Measurements from ENCODE around the gene IQGAP2.
"Not testable (repeated sequence)": the region's sequence is repeated elsewhere in the genome, so short reads cannot be mapped to it uniquely, and the experiment has no call there.

IQGAP2 gene

GRCh38 chr5:76402886-76403765 lies at the start of gene IQGAP2:
Gene IQGAP2 (plus strand): TSS chr5:76403285. CDS start chr5:76403546, 261 bp downstream.
- peak; percentile 73 for DNase-seq (ENCODE audit: low read depth)

- no peak for DNase-seq (ENCODE audit: low read depth)
These were observed 46.2 kb upstream of the IQGAP2 start for GRCh38 chr5:76356887-76357286.

- DNase-seq (ENCODE audit: low read depth), result no peak
These were observed 39.5 kb upstream of the IQGAP2 start for GRCh38 chr5:76363352-76364225.

- no peak for DNase-seq (ENCODE audit: low read depth)
These were observed 38.9 kb upstream of the IQGAP2 start for GRCh38 chr5:76364226-76364589.

GRCh38 chr5:76365561-76365960 lies 37.5 kb upstream of the IQGAP2 start:
- DNase-seq (ENCODE audit: low read depth), result no peak

- no peak for DNase-seq (ENCODE audit: low read depth)
These were observed 36.5 kb upstream of the IQGAP2 start for GRCh38 chr5:76366596-76366995.

GRCh38 chr5:76367623-76368371 lies 35.3 kb upstream of the IQGAP2 start:
- DNase-seq (ENCODE audit: low read depth), result no peak

GRCh38 chr5:76368941-76369340 lies 34.1 kb upstream of the IQGAP2 start:
- DNase-seq (ENCODE audit: low read depth), result no peak

GRCh38 chr5:76369668-76370067 lies 33.4 kb upstream of the IQGAP2 start:
- DNase-seq (ENCODE audit: low read depth), result not testable (repeated sequence)

GRCh38 chr5:76371960-76372322 lies 31.1 kb upstream of the IQGAP2 start:
- no peak for DNase-seq (ENCODE audit: low read depth)

GRCh38 chr5:76372323-76373054 lies 30.6 kb upstream of the IQGAP2 start:
- DNase-seq (ENCODE audit: low read depth), result no peak

GRCh38 chr5:76376148-76376865 lies 26.8 kb upstream of the IQGAP2 start:
- DNase-seq (ENCODE audit: low read depth), result no peak

- no peak for DNase-seq (ENCODE audit: low read depth)
These were observed 26.2 kb upstream of the IQGAP2 start for GRCh38 chr5:76376866-76377230.

- no peak for DNase-seq (ENCODE audit: low read depth)
These were observed 24.7 kb upstream of the IQGAP2 start for GRCh38 chr5:76378355-76378754.

GRCh38 chr5:76379316-76379715 lies 23.8 kb upstream of the IQGAP2 start:
- no peak for DNase-seq (ENCODE audit: low read depth)

GRCh38 chr5:76379855-76380254 lies 23.2 kb upstream of the IQGAP2 start:
- no peak for DNase-seq (ENCODE audit: low read depth)

GRCh38 chr5:76380346-76381066 lies 22.6 kb upstream of the IQGAP2 start:
- DNase-seq (ENCODE audit: low read depth), result no peak

- no peak for DNase-seq (ENCODE audit: low read depth)
These were observed 19.8 kb upstream of the IQGAP2 start for GRCh38 chr5:76383126-76383832.

GRCh38 chr5:76384189-76384588 lies 18.9 kb upstream of the IQGAP2 start:
- no peak for DNase-seq (ENCODE audit: low read depth)

- no peak for DNase-seq (ENCODE audit: low read depth)
These were observed 18.4 kb upstream of the IQGAP2 start for GRCh38 chr5:76384705-76385104.
